Measurements from ENCODE around the gene LRP2.

Gene LRP2

DNA sequence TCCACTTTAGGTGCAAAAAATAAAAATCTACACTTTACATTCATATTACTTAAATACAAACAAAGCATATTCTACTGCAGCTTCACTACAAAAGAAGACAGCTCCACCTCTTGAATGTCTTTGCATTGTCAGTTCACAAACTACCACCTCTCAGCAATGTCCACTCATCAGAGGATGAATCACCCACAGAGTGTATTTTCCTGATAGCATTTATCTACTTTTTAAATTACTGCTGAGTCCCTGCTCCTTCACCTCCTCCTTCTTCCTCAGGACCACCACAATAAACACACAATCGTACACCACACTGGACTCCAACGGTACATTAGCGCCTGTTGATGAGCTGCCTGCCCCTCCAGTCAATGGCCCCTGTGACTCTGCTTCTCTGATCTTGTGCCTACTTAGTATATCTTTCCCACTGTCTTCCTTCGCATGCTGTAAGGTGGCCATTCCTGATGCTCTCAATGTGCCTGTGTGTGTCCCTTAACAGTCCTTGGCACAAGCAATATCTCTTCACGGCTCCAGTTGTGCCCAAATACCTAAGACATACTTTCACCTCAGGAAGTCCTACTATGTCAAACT lies 172.0 kb downstream of the LRP2 start:
- TF ChIP-seq SUZ12 (IDR thresholded peaks at IDR 0.05; ENCODE audit: extremely low read depth, insufficient read depth, insufficient read length) (no peak), YY1 (IDR thresholded peaks at IDR 0.05; ENCODE audit: insufficient read depth, insufficient read length) (no peak), ZNF274 (IDR thresholded peaks at IDR 0.05; ENCODE audit: low read depth, low read length) (no peak)
- Histone ChIP-seq H3K9me3 (ENCODE audit: insufficient read depth, low read length) (no peaks in the 10 kb centered on the region), H3K4me1 (ENCODE audit: insufficient read depth, insufficient read length) (no peaks in the 10 kb centered on the region), H3K36me3 (ENCODE audit: insufficient read depth, insufficient read length, low read length) (no peaks in the 10 kb centered on the region), H3K27me3 (ENCODE audit: insufficient read depth, insufficient read length) (no peaks in the 10 kb centered on the region), H3K4me3 (ENCODE audit: insufficient read length, low read depth) (no peak overlapping the region), H3K9ac (ENCODE audit: insufficient read length, low read depth) (no peak overlapping the region)
- no peak for DNase-seq (ENCODE audit: low read depth, low spot score)

DNA sequence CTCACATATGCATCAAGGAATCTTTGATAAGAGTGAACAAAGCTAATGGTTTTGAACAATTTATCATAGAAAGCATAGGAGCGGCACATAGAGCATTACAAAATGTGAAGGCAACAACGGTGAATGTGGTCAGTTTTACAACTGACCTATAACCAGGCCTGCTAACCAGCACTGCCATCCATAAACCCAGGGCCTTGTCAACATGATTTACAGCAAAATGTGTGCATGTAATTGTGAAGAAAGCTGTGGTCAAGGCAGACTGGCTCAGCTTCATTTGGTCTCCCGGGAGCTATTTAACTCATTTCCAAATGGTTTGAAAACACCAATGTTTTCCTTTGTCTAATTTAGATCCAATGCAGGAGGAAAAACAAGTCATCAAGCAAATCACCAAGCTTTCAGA lies 173.2 kb downstream of the LRP2 start:
- Histone ChIP-seq H3K36me3 (ENCODE audit: insufficient read depth, insufficient read length, low read length) (no peaks in the 10 kb centered on the region), H3K9ac (ENCODE audit: insufficient read length, low read depth) (no peak overlapping the region), H3K9me3 (ENCODE audit: insufficient read depth, low read length) (no peaks in the 10 kb centered on the region), H3K4me1 (ENCODE audit: insufficient read depth, insufficient read length) (no peaks in the 10 kb centered on the region), H3K27me3 (ENCODE audit: insufficient read depth, insufficient read length) (no peaks in the 10 kb centered on the region), H3K4me3 (ENCODE audit: insufficient read length, low read depth) (no peak overlapping the region)
- DNase-seq (ENCODE audit: low read depth, low spot score) = no peak
- TF ChIP-seq ZNF274 (IDR thresholded peaks at IDR 0.05; ENCODE audit: low read depth, low read length) = no peak
- no peak for TF ChIP-seq SUZ12 (IDR thresholded peaks at IDR 0.05; ENCODE audit: extremely low read depth, insufficient read depth, insufficient read length)
- TF ChIP-seq YY1 (IDR thresholded peaks at IDR 0.05; ENCODE audit: insufficient read depth, insufficient read length) = no peak

DNA sequence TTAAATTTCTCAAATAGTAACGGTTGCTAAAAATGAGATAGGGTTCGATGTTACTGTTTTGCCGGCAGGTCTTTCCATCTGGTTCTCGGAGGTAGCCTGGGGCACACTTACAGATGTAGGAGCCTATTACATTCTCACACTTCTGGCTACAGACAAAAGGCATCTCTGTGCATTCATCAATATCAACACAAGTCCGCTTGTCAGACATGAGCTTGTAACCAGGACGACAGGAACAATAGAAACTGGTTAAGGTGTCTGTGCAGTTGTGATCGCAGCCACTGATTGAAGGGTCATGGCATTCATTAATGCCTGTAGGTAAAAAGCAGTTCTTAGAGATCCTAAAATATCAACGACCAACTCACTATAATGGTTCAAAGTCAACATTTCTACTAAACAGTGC lies 176.6 kb downstream of the LRP2 start:
- Histone ChIP-seq H3K9me3 (ENCODE audit: insufficient read depth, low read length) (no peaks in the 10 kb centered on the region), H3K4me1 (ENCODE audit: insufficient read depth, insufficient read length) (no peaks in the 10 kb centered on the region), H3K9ac (ENCODE audit: insufficient read length, low read depth) (no peak overlapping the region), H3K27me3 (ENCODE audit: insufficient read depth, insufficient read length) (no peaks in the 10 kb centered on the region), H3K4me3 (ENCODE audit: insufficient read length, low read depth) (no peak overlapping the region), H3K36me3 (ENCODE audit: insufficient read depth, insufficient read length, low read length) (no peaks in the 10 kb centered on the region)
- DNase-seq (ENCODE audit: low read depth, low spot score) = no peak
- TF ChIP-seq SUZ12 (IDR thresholded peaks at IDR 0.05; ENCODE audit: extremely low read depth, insufficient read depth, insufficient read length) (no peak), YY1 (IDR thresholded peaks at IDR 0.05; ENCODE audit: insufficient read depth, insufficient read length) (no peak), ZNF274 (IDR thresholded peaks at IDR 0.05; ENCODE audit: low read depth, low read length) (no peak)

DNA sequence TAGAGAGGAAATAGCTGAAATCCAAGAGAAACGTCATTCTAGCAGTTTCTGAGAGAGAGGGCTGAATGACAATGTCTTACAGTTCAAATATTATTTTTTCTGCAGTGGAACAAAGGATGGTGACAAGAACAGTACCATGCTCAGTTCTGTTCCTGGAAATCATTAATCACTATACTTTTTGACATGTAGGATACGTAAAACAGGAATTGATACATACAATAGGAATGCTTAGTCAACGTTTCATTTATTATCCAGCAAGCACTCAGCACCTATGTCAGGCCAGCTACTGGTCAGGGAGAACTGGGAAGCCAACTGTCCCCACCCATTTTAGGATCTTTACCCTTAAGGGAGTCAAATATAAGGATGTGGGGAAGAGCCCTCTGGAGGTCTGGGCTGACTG lies 178.3 kb downstream of the LRP2 start:
- Histone ChIP-seq H3K9ac (ENCODE audit: insufficient read length, low read depth) (no peak overlapping the region), H3K9me3 (ENCODE audit: insufficient read depth, low read length) (no peaks in the 10 kb centered on the region), H3K4me1 (ENCODE audit: insufficient read depth, insufficient read length) (no peaks in the 10 kb centered on the region), H3K36me3 (ENCODE audit: insufficient read depth, insufficient read length, low read length) (no peaks in the 10 kb centered on the region), H3K27me3 (ENCODE audit: insufficient read depth, insufficient read length) (no peaks in the 10 kb centered on the region), H3K4me3 (ENCODE audit: insufficient read length, low read depth) (no peak overlapping the region)
- no peak for DNase-seq (ENCODE audit: low read depth, low spot score)
- TF ChIP-seq SUZ12 (IDR thresholded peaks at IDR 0.05; ENCODE audit: extremely low read depth, insufficient read depth, insufficient read length) (no peak), ZNF274 (IDR thresholded peaks at IDR 0.05; ENCODE audit: low read depth, low read length) (no peak)

DNA sequence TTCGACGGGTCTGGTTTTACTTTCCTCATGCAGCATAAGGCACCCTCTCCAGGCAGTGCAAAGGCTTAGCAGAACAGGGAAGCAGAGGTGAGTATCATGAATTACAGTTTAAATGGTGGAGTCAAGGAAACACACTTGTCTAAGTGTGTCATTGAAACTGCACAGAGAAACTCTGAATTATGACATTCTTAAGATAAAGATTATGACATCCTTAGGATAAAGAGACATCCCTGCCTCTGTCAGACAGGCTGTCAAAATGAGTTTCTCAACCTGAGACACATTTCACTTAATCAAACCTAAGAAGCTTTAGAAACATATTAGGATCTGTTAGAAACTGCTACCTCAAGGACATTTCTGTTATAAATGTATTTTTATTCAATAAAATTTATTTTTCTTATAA lies 179.8 kb downstream of the LRP2 start:
- no peak for TF ChIP-seq YY1 (IDR thresholded peaks at IDR 0.05; ENCODE audit: insufficient read depth, insufficient read length)
- TF ChIP-seq SUZ12 (IDR thresholded peaks at IDR 0.05; ENCODE audit: extremely low read depth, insufficient read depth, insufficient read length) = no peak
- no peak for TF ChIP-seq ZNF274 (IDR thresholded peaks at IDR 0.05; ENCODE audit: low read depth, low read length)

DNA sequence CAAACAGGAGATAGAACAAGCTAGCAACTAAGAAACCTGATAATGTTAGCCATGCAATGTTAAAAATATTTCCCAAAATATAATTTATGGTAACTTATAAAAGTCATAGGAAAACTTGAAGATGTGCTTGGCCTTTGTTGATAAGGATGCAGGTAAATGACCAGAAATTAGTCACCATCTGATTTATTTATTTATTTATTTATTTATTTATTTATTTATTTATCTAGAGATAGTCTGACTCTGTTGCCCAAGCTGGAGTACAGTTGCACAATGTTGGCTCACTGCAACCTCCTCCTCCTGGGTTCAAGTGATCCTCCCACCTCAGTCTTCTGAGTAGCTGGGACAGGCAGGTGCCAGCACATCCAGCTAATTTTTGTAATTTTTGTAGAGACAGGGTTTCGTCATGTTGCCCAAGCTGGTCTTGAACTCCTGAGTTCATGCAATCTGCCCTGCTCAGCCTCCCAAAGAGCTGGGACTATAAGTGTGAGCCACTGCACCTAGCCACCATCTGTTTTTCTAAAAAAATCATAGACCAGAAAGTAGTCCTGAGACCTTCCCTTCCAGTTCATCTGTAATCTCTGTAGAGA lies 183.4 kb downstream of the LRP2 start:
- Histone ChIP-seq H3K36me3 (ENCODE audit: insufficient read depth, insufficient read length, low read length) (no peaks in the 10 kb centered on the region), H3K9me3 (ENCODE audit: insufficient read depth, low read length) (no peaks in the 10 kb centered on the region), H3K4me3 (ENCODE audit: insufficient read length, low read depth) (no peak overlapping the region), H3K9ac (ENCODE audit: insufficient read length, low read depth) (no peak overlapping the region), H3K27me3 (ENCODE audit: insufficient read depth, insufficient read length) (no peaks in the 10 kb centered on the region), H3K4me1 (ENCODE audit: insufficient read depth, insufficient read length) (no peaks in the 10 kb centered on the region)
- DNase-seq (ENCODE audit: low read depth, low spot score) = no peak
- no peak for TF ChIP-seq ZNF274 (IDR thresholded peaks at IDR 0.05; ENCODE audit: low read depth, low read length)
- TF ChIP-seq YY1 (IDR thresholded peaks at IDR 0.05; ENCODE audit: insufficient read depth, insufficient read length) = no peak
- TF ChIP-seq SUZ12 (IDR thresholded peaks at IDR 0.05; ENCODE audit: extremely low read depth, insufficient read depth, insufficient read length) = no peak

More for the DNA sequence above, 179.8 kb downstream of the LRP2 start:
- no peak overlapping the region for H3K9ac ChIP-seq (ENCODE audit: insufficient read length, low read depth)
- H3K36me3 ChIP-seq (ENCODE audit: insufficient read depth, insufficient read length, low read length) = no peaks in the 10 kb centered on the region
- DNase-seq (ENCODE audit: low read depth, low spot score) = no peak
- H3K4me3 ChIP-seq (ENCODE audit: insufficient read length, low read depth) = no peak overlapping the region
- no peaks in the 10 kb centered on the region for H3K4me1 ChIP-seq (ENCODE audit: insufficient read depth, insufficient read length)
- H3K27me3 ChIP-seq (ENCODE audit: insufficient read depth, insufficient read length) = no peaks in the 10 kb centered on the region
- no peaks in the 10 kb centered on the region for H3K9me3 ChIP-seq (ENCODE audit: insufficient read depth, low read length)

DNA sequence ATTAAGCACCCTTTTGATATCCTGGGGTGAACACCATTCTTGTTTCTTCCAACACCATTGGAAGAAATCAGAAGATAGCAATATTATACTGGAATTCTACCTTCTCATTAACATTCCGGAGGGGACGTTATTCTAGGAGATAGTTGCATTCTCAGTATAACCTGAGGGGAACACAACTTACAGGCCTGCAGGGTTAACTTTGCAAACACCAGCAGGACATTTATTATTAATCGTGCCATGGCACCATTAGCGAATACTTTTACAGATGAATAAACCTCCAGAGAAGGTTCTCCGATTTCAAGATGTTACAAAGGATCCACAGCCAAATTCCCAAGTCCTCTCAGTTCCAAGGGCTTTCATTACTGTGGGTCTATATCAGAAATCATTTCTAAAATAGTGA lies 184.0 kb downstream of the LRP2 start:
- H3K4me1 ChIP-seq (ENCODE audit: insufficient read depth, insufficient read length) = no peaks in the 10 kb centered on the region
- H3K27me3 ChIP-seq (ENCODE audit: insufficient read depth, insufficient read length) = no peaks in the 10 kb centered on the region
- H3K9me3 ChIP-seq (ENCODE audit: insufficient read depth, low read length) = no peaks in the 10 kb centered on the region
- no peaks in the 10 kb centered on the region for H3K36me3 ChIP-seq (ENCODE audit: insufficient read depth, insufficient read length, low read length)
- no peak overlapping the region for H3K9ac ChIP-seq (ENCODE audit: insufficient read length, low read depth)
- TF ChIP-seq YY1 (IDR thresholded peaks at IDR 0.05; ENCODE audit: insufficient read depth, insufficient read length) (no peak), ZNF274 (IDR thresholded peaks at IDR 0.05; ENCODE audit: low read depth, low read length) (no peak), SUZ12 (IDR thresholded peaks at IDR 0.05; ENCODE audit: extremely low read depth, insufficient read depth, insufficient read length) (no peak)
- DNase-seq (ENCODE audit: low read depth, low spot score) = no peak
- no peak overlapping the region for H3K4me3 ChIP-seq (ENCODE audit: insufficient read length, low read depth)
